HepG2 (cell line): ENCODE data around the gene ASAP2. TPM values are rescaled to one million over a fixed set of nuclear protein-coding genes. Genes with fewer than 3 reads are reported as not detected.

Source experiments
- CC2D1A ChIP-seq: sonication (generic); formaldehyde crosslinking; IDR thresholded peaks from 2 replicates; pipeline ENCODE4 v1.8.1; 2023; ENCODE audit warnings: mild to moderate bottlenecking, missing genetic modification reagents
- IRF1 ChIP-seq: sonication (generic); formaldehyde crosslinking; IDR thresholded peaks from 2 replicates; pipeline ENCODE4 v1.4.0; 2020; ENCODE audit warnings: low read depth, mild to moderate bottlenecking, missing genetic modification reagents
- JUNB ChIP-seq: sonication (generic); formaldehyde crosslinking; IDR thresholded peaks from 2 replicates; pipeline ENCODE4 v1.8.0; 2022; ENCODE audit warnings: missing genetic modification reagents, mild to moderate bottlenecking, borderline replicate concordance
- KLF15 ChIP-seq: sonication (generic); formaldehyde crosslinking; IDR thresholded peaks from 2 replicates; pipeline ENCODE4 v1.8.1; 2023; ENCODE audit warnings: borderline replicate concordance, mild to moderate bottlenecking, inconsistent platforms, missing genetic modification reagents, mixed read lengths
- MLLT10 ChIP-seq: sonication (generic); formaldehyde crosslinking; IDR thresholded peaks from 2 replicates; pipeline ENCODE4 v1.4.0; 2020; ENCODE audit warnings: missing genetic modification reagents
- MTERF4 ChIP-seq: sonication (generic); formaldehyde crosslinking; IDR thresholded peaks from 2 replicates; pipeline ENCODE4 v1.8.0; 2023; ENCODE audit warnings: mild to moderate bottlenecking, missing genetic modification reagents
- NCOA2 ChIP-seq: sonication (generic); formaldehyde crosslinking; IDR thresholded peaks from 2 replicates; pipeline ENCODE4 v1.8.0; 2022; ENCODE audit warnings: inconsistent platforms
- PRDM10 ChIP-seq: sonication (generic); formaldehyde crosslinking; IDR thresholded peaks from 2 replicates; pipeline ENCODE4 v1.4.0; 2020; ENCODE audit warnings: low read depth, missing genetic modification reagents
- TAF15 ChIP-seq: fragments of 200-400 bp; formaldehyde crosslinking; IDR thresholded peaks from one replicate; pipeline ENCODE4 v1.6.1; 2018; ENCODE audit warnings: mild to moderate bottlenecking, low read depth, low read length; ENCODE audit not compliant: poor library complexity, severe bottlenecking
- TMF1 ChIP-seq: sonication (generic); formaldehyde crosslinking; IDR thresholded peaks from 2 replicates; pipeline ENCODE4 v1.8.1; 2022; ENCODE audit warnings: low read depth, missing genetic modification reagents
- ZNF121 ChIP-seq: sonication (generic); formaldehyde crosslinking; IDR thresholded peaks from 2 replicates; pipeline ENCODE4 v1.5.0; 2020; ENCODE audit warnings: mild to moderate bottlenecking, missing genetic modification reagents
- ZNF207 ChIP-seq: fragments of 450-650 bp; IDR thresholded peaks from 2 replicates; pipeline ENCODE4 v1.6.1; 2016; ENCODE audit warnings: antibody characterized with exemption, borderline replicate concordance
- ZNF224 ChIP-seq: sonication (generic); formaldehyde crosslinking; IDR thresholded peaks from 2 replicates; pipeline ENCODE4 v1.5.0; 2020; ENCODE audit warnings: mild to moderate bottlenecking, missing genetic modification reagents
- ZNF446 ChIP-seq: sonication (generic); formaldehyde crosslinking; IDR thresholded peaks from 2 replicates; pipeline ENCODE4 v1.5.0; 2020; ENCODE audit warnings: mild to moderate bottlenecking, missing genetic modification reagents
- ZNF451 ChIP-seq: sonication (generic); formaldehyde crosslinking; IDR thresholded peaks from 2 replicates; pipeline ENCODE4 v1.5.0; 2020; ENCODE audit warnings: mild to moderate bottlenecking, missing genetic modification reagents
- ZNF570 ChIP-seq: sonication (generic); formaldehyde crosslinking; IDR thresholded peaks from 2 replicates; pipeline ENCODE4 v1.4.0; 2020; ENCODE audit warnings: mild to moderate bottlenecking, missing genetic modification reagents, borderline replicate concordance
- ZNF792 ChIP-seq: IDR thresholded peaks from 2 replicates; pipeline ENCODE4 v1.6.1; 2016
- polyA plus RNA-seq, 8 experiments: library from polyadenylated mRNA; depleted of rRNA in 3 of 8; stranded (reverse) in 7 of 8; unstranded in 1 of 8; fragments of >200 nt; fragmentation: Illumina TruSeq in 4 of 8; extraction: Trizol in 4 of 8; gene quantifications; 2 replicates each; pipeline versions ENCODE4 v1.2.1 to v1.2.3, GENCODE V29; 2011 to 2016; ENCODE audit warnings: low read depth in 4 of 8, missing spikeins in 1 of 8, mixed read lengths in 1 of 8; ENCODE audit not compliant: insufficient read depth in 1 of 8
- total RNA-seq, 5 experiments: library from RNA; depleted of rRNA; stranded (reverse); fragments of >200 nt; fragmentation: Illumina TruSeq; extraction: Trizol; gene quantifications; 2 replicates each; pipeline ENCODE4 v1.2.3, GENCODE V29; 2016; ENCODE audit warnings: low read depth in 1 of 5
- TF ChIP-seq, protein P1 (sequence below): sonication (generic); formaldehyde crosslinking; IDR thresholded peaks from 2 replicates; pipeline ENCODE4 v1.4.0; 2020; ENCODE audit warnings: low read depth, mild to moderate bottlenecking, missing genetic modification reagents
- TF ChIP-seq, protein P2 (sequence below): sonication (generic); formaldehyde crosslinking; IDR thresholded peaks from 2 replicates; pipeline ENCODE4 v1.8.0; 2022; ENCODE audit warnings: mild to moderate bottlenecking, missing genetic modification reagents

Gene ASAP2
- total and polyA plus RNA-seq, 2 of the 13 experiments (the other 11 are each of a cell fraction or from before 2014, with no cell fraction given), result 7.3 to 22.3 TPM

GRCh38 chr2:9167718-9168657 lies 38.6 kb upstream of the ASAP2 start (continued):
- TF ChIP-seq MTERF4 (CRISPR knock-in tag) (peak; percentile 71; the same call in 1 of the 2 replicates), ZNF570 (CRISPR knock-in tag) (no peak), ZNF792 (peak; percentile 90), ZNF121 (no peak), ZNF446 (CRISPR knock-in tag) (no peak), ZNF224 (CRISPR knock-in tag) (no peak), IRF1 (CRISPR knock-in tag) (no peak), JUNB (CRISPR knock-in tag) (no peak), CC2D1A (no peak), NCOA2 (CRISPR knock-in tag) (peak; percentile 81), KLF15 (CRISPR knock-in tag) (no peak), MLLT10 (CRISPR knock-in tag) (no peak), ZNF451 (no peak), PRDM10 (CRISPR knock-in tag) (peak; percentile 70; the same call in 1 of the 2 replicates), TMF1 (no peak), ZNF207 (no peak), TAF15 (no peak)
- TF ChIP-seq, protein P1, sequence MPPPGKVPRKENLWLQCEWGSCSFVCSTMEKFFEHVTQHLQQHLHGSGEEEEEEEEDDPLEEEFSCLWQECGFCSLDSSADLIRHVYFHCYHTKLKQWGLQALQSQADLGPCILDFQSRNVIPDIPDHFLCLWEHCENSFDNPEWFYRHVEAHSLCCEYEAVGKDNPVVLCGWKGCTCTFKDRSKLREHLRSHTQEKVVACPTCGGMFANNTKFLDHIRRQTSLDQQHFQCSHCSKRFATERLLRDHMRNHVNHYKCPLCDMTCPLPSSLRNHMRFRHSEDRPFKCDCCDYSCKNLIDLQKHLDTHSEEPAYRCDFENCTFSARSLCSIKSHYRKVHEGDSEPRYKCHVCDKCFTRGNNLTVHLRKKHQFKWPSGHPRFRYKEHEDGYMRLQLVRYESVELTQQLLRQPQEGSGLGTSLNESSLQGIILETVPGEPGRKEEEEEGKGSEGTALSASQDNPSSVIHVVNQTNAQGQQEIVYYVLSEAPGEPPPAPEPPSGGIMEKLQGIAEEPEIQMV (CRISPR knock-in tag), result no peak
- TF ChIP-seq, protein P2, sequence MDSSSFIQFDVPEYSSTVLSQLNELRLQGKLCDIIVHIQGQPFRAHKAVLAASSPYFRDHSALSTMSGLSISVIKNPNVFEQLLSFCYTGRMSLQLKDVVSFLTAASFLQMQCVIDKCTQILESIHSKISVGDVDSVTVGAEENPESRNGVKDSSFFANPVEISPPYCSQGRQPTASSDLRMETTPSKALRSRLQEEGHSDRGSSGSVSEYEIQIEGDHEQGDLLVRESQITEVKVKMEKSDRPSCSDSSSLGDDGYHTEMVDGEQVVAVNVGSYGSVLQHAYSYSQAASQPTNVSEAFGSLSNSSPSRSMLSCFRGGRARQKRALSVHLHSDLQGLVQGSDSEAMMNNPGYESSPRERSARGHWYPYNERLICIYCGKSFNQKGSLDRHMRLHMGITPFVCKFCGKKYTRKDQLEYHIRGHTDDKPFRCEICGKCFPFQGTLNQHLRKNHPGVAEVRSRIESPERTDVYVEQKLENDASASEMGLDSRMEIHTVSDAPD (CRISPR knock-in tag), result no peak
